Activated CD8-positive, alpha-beta memory T cell treated with anti-CD3 and anti-CD28 coated beads for 1 hour (primary cell): ENCODE measurements around the gene DVL2.

Source experiments
- DNase-seq, 2 donors: peaks; one replicate each; pipeline ENCODE4 v3.0.0-alpha.2; 2020; ENCODE audit warnings: low read depth in 1 of 2; ENCODE audit errors: extremely low read depth in 1 of 2

Gene DVL2

GRCh38 chr17:7220593-7221277, 13.6 kb downstream of the DVL2 start:
- peak in 1 of 2 donors; percentile 27 for DNase-seq

GRCh38 chr17:7219812-7220592, 14.3 kb downstream of the DVL2 start, which contains the start of the genes ACADVL and DLG4:
Gene ACADVL, plus strand, starts transcription at chr17:7219938. Its CDS starts 47 bp downstream, at chr17:7219985.
Gene DLG4, minus strand, starts transcription at chr17:7219836.
- DNase-seq: peak in 1 of 2 donors; percentile 65

- no peak for DNase-seq
These were observed 15.0 kb downstream of the DVL2 start for GRCh38 chr17:7219229-7219811.

GRCh38 chr17:7218758-7219157, 15.6 kb downstream of the DVL2 start:
- DNase-seq: no peak

- no peak for DNase-seq
These were observed 16.2 kb downstream of the DVL2 start for GRCh38 chr17:7218166-7218565.

- DNase-seq: no peak
These were observed 17.0 kb downstream of the DVL2 start for GRCh38 chr17:7217113-7217987.

DNA sequence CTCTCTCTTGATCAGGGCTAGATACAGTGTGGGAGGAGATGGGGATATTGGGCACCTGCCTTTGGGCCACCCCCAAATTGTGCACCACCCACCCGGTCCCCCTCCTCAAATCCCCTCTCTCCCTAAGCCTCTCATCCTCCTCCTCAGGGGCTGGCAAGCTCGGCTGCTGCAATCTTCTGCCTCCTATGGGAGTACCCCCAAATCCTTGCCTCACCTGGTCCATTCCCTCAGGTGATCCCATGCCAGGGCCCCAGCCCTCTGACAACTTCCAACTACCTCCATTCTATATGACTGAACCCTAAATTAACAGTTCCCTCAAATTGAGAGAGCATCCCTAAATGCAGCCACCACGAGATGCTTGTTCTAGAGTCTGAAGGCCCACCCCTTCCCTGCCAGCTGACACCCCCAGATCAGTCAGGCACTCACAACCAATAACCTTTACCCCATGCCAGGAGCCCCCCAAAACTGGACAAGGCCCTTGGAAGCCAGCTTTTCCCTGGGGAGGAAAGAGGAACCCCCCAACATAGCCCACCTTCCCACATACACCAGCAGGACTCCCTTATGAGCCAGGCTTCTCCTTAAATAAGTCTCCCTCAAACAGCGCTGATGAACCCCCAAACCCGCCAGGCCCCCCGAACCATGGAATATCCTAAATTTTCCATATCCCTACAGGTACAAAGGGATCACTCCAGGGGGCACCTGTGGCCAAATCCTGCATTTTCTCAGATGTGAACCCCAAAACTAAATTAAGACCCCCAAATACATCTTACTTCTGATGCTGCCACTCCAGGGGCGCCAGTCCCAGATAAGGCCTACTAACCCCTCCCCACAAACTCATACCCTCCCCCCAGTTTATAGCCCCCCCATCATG, 17.8 kb downstream of the DVL2 start:
- DNase-seq: no peak

DNA sequence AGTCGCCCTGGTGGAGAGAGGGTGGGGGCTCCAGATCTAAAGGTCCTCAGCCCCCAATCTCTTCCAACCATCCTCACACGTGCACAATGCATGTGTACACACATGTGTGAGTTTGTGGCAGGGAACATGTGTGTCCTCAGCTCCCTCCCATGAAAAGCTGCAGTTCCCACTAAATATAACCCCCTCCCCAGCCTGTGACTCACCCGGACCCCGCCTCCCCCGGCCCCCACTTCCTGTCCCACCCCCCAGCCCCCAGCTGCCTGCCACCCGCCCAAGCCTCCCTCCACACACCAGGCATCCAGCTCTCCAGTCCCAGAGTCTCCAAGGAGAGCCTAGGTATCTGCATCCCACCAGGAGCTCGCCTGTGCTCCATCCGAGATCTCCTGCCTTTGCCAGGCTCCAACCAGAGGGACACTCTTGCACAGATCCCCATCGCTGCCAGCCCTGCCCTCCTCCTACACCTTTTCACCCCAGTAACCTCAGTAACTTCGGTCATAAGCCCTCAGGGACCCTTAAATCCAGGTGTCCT, 18.6 kb downstream of the DVL2 start:
- DNase-seq: no peak

GRCh38 chr17:7215136-7215638, 19.1 kb downstream of the DVL2 start:
- no peak for DNase-seq

DNA sequence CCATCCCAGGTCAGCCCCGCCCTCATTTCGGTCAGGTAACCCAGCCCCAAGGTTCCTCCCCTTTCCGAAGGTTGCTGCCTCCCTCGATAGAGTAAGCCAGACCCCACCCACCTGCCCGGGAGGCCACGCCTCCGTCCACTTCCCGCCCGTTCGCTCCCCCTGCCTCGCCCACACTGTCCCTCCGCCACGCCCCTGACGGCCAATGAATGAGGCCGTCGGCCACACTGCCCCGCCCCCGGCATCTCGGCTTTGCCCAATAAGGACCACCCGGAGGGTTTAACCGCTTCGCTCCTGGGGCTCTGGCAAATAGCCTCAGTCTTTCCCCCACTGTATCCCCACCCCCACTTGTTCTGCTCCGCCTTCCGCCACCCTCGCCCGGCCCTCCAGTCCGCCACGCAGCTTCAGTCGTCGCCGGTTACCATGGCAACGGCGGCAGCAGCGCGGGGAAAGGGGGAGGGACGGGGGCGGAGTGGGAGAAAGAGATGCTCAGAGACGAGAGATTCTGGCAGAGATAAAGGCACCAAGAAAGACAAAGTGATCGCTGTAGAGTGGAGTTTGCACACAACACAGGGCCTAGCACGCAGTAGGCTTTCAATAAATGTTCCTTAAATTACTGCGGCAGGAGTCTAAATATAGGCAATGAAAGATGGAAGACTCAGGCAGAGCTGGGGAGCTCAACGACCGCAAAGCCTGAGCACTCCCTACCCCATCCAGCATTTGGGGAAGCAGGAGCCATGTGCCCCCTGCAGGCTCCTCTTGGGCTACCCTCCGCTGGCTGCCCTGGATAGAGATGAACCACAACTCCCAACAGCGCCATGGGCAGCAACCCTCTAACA, 19.8 kb downstream of the DVL2 start:
- DNase-seq: peak; percentile 98 to 99

GRCh38 chr17:7213895-7214299, 20.4 kb downstream of the DVL2 start:
- peak in 1 of 2 donors; percentile 70 for DNase-seq

- no peak for DNase-seq
These were observed 22.6 kb downstream of the DVL2 start for GRCh38 chr17:7211491-7212273.

GRCh38 chr17:7208754-7209460, 25.4 kb downstream of the DVL2 start:
- no peak for DNase-seq

- DNase-seq: no peak
These were observed 26.2 kb downstream of the DVL2 start for GRCh38 chr17:7208027-7208571.

DNA sequence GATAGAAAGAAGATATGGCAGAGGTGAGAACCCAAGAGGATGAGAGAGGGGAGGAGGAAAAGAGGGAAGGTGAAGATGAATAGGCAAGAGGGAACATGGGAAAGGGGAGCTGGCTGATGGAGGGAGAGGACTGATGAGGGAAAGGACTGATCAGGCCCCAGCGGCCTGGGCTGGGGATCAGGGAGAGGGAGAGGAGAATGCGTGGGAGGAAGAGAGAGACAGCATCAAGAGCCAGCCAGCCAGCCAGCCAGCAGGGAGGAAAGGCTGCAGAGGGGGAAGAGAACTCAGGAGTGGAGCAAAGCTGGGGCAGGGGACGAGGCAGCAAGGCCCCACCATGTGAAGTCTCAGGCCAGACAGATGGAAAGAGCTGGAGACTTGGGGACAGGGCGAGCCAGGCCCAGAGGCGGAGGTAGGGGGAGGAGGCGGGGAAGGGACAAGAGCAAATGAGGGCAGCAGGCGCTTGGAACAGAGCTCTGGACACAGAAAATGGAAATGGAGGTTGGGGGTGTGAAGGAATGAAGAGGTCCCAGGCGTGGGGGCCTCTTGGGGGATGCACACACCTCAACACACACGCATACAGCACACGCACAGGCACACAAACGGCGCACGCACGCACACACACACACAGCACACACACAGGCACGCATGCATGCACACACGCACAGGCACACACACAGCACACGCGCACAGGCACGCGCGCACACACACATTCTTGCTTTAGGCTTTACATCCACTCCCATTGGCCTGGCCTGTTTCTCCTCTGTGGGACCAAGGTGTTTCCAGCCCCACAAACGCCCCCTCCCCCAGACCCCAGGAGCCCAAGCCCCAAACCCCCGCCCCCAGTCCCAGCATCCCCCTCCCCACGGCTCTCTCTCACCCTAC, 27.0 kb downstream of the DVL2 start:
- no peak for DNase-seq

- no peak for DNase-seq
These were observed 28.8 kb downstream of the DVL2 start for GRCh38 chr17:7205561-7205960.
